Measurements from ENCODE around the gene UNC13B. TPM values are rescaled to one million over a fixed set of nuclear protein-coding genes. Genes with fewer than 3 reads are reported as not detected.

The UNC13B gene
- total and polyA plus RNA-seq, 2 of the 8 experiments (the other 6 are each of a cell fraction or from before 2014, with no cell fraction given), result 23.1 to 51.7 TPM

- H3K9me3 ChIP-seq (ENCODE audit: insufficient read depth in 2 of 2, low read depth in 1 of 2, low read length in 1 of 2), result no peaks in the 10 kb centered on the region
- H4K5ac ChIP-seq (ENCODE audit: insufficient read length, low read depth, low read length), result no peak overlapping the region
- H2BK120ac ChIP-seq (replicated peaks; ENCODE audit: low read depth, low read length), result no peak overlapping the region
- H2BK20ac ChIP-seq (ENCODE audit: low read length), result no peak overlapping the region
- no peak overlapping the region for H3K23ac ChIP-seq (ENCODE audit: insufficient read length)
- no peak overlapping the region for H3K56ac ChIP-seq (replicated peaks; ENCODE audit: insufficient read length, low read depth, low read length)
- no peak overlapping the region for H3K4ac ChIP-seq (replicated peaks; ENCODE audit: insufficient read length, low read depth, low read length)
- no peak overlapping the region for H4K8ac ChIP-seq (ENCODE audit: extremely low read depth, insufficient read depth, low read length)
- no peak for DNase-seq (ENCODE audit: low read depth in 1 of 2, low spot score in 2 of 2)
- no peak overlapping the region for H3K27ac ChIP-seq (ENCODE audit: low read depth, low read length)
- 86% methylated on average over 3 of the region's 3 CpGs; no CpG with 5 or more reads in 1 of the 2 experiments for WGBS, 2 experiments (ENCODE audit: extremely low coverage in 1 of 2, insufficient coverage in 1 of 2, insufficient read length in 1 of 2, insufficient replicate concordance in 2 of 2, low coverage in 1 of 2, low lambda C conversion rate in 2 of 2, missing lambda C conversion rate in 1 of 2)
- no peaks in the 10 kb centered on the region for H3K79me2 ChIP-seq (ENCODE audit: control insufficient read depth in 1 of 2, insufficient read depth in 2 of 2, low read length in 2 of 2)
- no peak overlapping the region for H2BK12ac ChIP-seq (ENCODE audit: low read depth, low read length)
- H4K91ac ChIP-seq (replicated peaks; ENCODE audit: insufficient read length, low read length), result no peak overlapping the region
- no peak for FAIRE-seq
- no peak overlapping the region for H2BK15ac ChIP-seq (ENCODE audit: low read length)
- ChIA-PET POLR2A (ENCODE audit: partially characterized antibody) (no interaction called here), CTCF (ENCODE audit: partially characterized antibody) (interaction anchor here (0.6 to 1.7 kb wide), 4 partner anchors 11 to 436 kb away, joined by 3 to 5 read pairs (median 3); no protein-coding TSS in a partner anchor)
- H3K27me3 ChIP-seq (replicated peaks in 1 of 4; ENCODE audit: control insufficient read depth in 3 of 4, extremely low read depth in 1 of 4, insufficient read depth in 3 of 4, low read length in 3 of 4), result no peaks in the 10 kb centered on the region
- H2AFZ ChIP-seq (ENCODE audit: low read length), result no peak overlapping the region
- H3K36me3 ChIP-seq (ENCODE audit: control insufficient read depth in 2 of 4, insufficient read depth in 4 of 4, low read length in 3 of 4), result peaks cover 0 to 3% (median 0%) of the 10 kb centered on the region in 4 experiments; a peak in 2 of 8 replicates
- H3K4me3 ChIP-seq (ENCODE audit: extremely low read depth in 1 of 4, insufficient read depth in 2 of 4, low read depth in 3 of 4, low read length in 4 of 4), result no peak overlapping the region
- no peaks in the 10 kb centered on the region for H3K23me2 ChIP-seq (ENCODE audit: low read depth, low read length)
- H3K4me1 ChIP-seq (replicated peaks in 1 of 4; ENCODE audit: control insufficient read depth in 3 of 4, insufficient read depth in 4 of 4, low read length in 3 of 4), result no peaks in the 10 kb centered on the region
- no peaks in the 10 kb centered on the region for H3K79me1 ChIP-seq (ENCODE audit: low read depth, low read length)
- no peak overlapping the region for H3K9ac ChIP-seq (replicated peaks in 1 of 4; ENCODE audit: extremely low read depth in 1 of 4, low read depth in 3 of 4, low read length in 3 of 4)
- no peak overlapping the region for H2AK5ac ChIP-seq (ENCODE audit: low read depth, low read length)
- no peak overlapping the region for H3K18ac ChIP-seq (ENCODE audit: extremely low read depth, low read length)
- no peak overlapping the region for H3K14ac ChIP-seq (ENCODE audit: insufficient read length)
- no peaks in the 10 kb centered on the region for H4K20me1 ChIP-seq (replicated peaks in 1 of 2; ENCODE audit: control insufficient read depth in 1 of 2, insufficient read depth in 2 of 2, low read length in 2 of 2)
- H2BK5ac ChIP-seq (ENCODE audit: low read depth, low read length), result no peak overlapping the region
- H3K4me2 ChIP-seq (ENCODE audit: insufficient read depth in 1 of 2, low read depth in 2 of 2, low read length in 2 of 2), result no peak overlapping the region
Observed at GRCh38 chr9:35232867-35233544, 71.2 kb downstream of the UNC13B start.
